T47D (cell line): ENCODE results near the gene SLC5A11.
"Not testable (repeated sequence)": the region's sequence is repeated elsewhere in the genome, so short reads cannot be mapped to it uniquely, and the experiment has no call there.

ENCODE experiments used
- DNase-seq, 2 experiments: peaks; one replicate each; pipeline versions ENCODE4 v3.0.0 to v3.0.0-alpha.2; 2011 to 2012; ENCODE audit warnings: low read depth in 1 of 2, low spot score in 1 of 2
- JUND ChIP-seq: IDR thresholded peaks from 2 replicates; pipeline ENCODE4 v1.6.1; 2012; ENCODE audit warnings: low read depth
- in situ Hi-C: cut with HindIII; loops from 2 replicates; pipeline ENCODE4 v1.10.0; 2016; ENCODE audit warnings: low sequenced_read_pairs, low pct_unique_long_range_greater_than_20kb

SLC5A11 gene

GRCh38 chr16:24854607-24855171 lies 8.9 kb downstream of the SLC5A11 start:
- no peak for DNase-seq
- in situ Hi-C loops = no loop called here
- no peak for TF ChIP-seq JUND

- in situ Hi-C loops = no loop called here
- TF ChIP-seq JUND = no peak
- DNase-seq = no peak
These were observed 9.9 kb downstream of the SLC5A11 start for GRCh38 chr16:24855678-24856077.

- in situ Hi-C loops, DNase-seq: not testable (repeated sequence)
These were observed 11.1 kb downstream of the SLC5A11 start for GRCh38 chr16:24856871-24857270.

GRCh38 chr16:24858219-24859041 lies 12.7 kb downstream of the SLC5A11 start:
- TF ChIP-seq JUND = no peak
- in situ Hi-C loops = no loop called here
- peak; percentile 58 to 77 for DNase-seq

GRCh38 chr16:24861461-24861860 lies 15.7 kb downstream of the SLC5A11 start:
- in situ Hi-C loops = no loop called here
- no peak for TF ChIP-seq JUND
- no peak for DNase-seq

GRCh38 chr16:24863582-24864437 lies 18.0 kb downstream of the SLC5A11 start:
- DNase-seq = no peak
- in situ Hi-C loops = no loop called here
- no peak for TF ChIP-seq JUND

GRCh38 chr16:24869033-24869432 lies 23.3 kb downstream of the SLC5A11 start:
- DNase-seq = no peak
- in situ Hi-C loops = no loop called here
- TF ChIP-seq JUND = no peak

GRCh38 chr16:24871891-24872290 lies 26.1 kb downstream of the SLC5A11 start:
- in situ Hi-C loops = no loop called here
- no peak for DNase-seq
- TF ChIP-seq JUND = no peak

- no peak for DNase-seq
- in situ Hi-C loops = no loop called here
- TF ChIP-seq JUND = no peak
These were observed 27.3 kb downstream of the SLC5A11 start for GRCh38 chr16:24873028-24873427.

- TF ChIP-seq JUND = no peak
- in situ Hi-C loops = no loop called here
- no peak for DNase-seq
These were observed 29.7 kb downstream of the SLC5A11 start for GRCh38 chr16:24875466-24875865.

- no peak for DNase-seq
- TF ChIP-seq JUND = no peak
- in situ Hi-C loops = no loop called here
These were observed 30.5 kb downstream of the SLC5A11 start for GRCh38 chr16:24876231-24876630.

GRCh38 chr16:24879684-24880083 lies 33.9 kb downstream of the SLC5A11 start:
- in situ Hi-C loops = no loop called here
- no peak for DNase-seq
- no peak for TF ChIP-seq JUND

GRCh38 chr16:24883714-24884151 lies 38.0 kb downstream of the SLC5A11 start:
- DNase-seq = no peak
- no peak for TF ChIP-seq JUND
- in situ Hi-C loops = no loop called here
